Gastroesophageal sphincter (tissue), 3 donors: ENCODE measurements around the gene DEDD.

ENCODE experiments used
- EP300 ChIP-seq: sonication (generic); formaldehyde crosslinking; IDR thresholded peaks from one replicate; pipeline ENCODE4 v1.6.1; 2017; ENCODE audit warnings: antibody characterized with exemption, mild to moderate bottlenecking
- TF ChIP-seq, protein P1 (sequence below), 4 experiments: fragments of 200-600 bp in 2 of 4; fragments of 450-650 bp in 2 of 4; sonication (generic) in 1 of 4; IDR thresholded peaks; one replicate each; pipeline ENCODE4 v1.5.1; 2017 to 2019; ENCODE audit warnings: antibody characterized with exemption in 4 of 4, mild to moderate bottlenecking in 2 of 4, moderate library complexity in 2 of 4

DNA sequence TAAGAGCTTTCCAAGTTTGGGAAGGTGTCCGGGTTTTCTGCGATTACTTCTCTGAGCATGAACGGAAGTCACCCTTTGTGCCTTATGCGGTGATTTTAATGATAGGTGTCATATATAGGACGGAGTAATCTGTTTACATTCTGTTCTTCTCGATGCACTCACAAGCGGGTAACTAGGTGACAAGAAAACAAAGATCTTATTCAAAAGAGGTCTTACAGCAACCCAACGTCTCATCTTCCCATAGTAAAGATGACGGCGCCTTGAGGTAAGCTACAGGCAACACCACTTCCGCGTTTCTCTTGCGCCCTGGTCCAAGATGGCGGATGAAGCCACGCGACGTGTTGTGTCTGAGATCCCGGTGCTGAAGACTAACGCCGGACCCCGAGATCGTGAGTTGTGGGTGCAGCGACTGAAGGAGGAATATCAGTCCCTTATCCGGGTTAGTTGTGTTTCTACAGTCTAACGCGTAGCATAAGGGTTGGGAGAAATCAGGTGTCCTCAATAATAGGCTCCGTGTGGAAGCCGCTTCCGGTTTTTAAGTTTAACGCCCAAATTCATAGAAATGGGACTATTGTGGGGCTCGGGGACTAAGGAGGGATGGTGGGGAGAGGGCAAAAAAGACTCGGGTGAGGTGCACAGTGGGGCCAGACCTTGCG is 21.3 kb upstream of the DEDD start, which contains the start of gene UFC1:
- no peak for TF ChIP-seq EP300
- TF ChIP-seq, protein P1, sequence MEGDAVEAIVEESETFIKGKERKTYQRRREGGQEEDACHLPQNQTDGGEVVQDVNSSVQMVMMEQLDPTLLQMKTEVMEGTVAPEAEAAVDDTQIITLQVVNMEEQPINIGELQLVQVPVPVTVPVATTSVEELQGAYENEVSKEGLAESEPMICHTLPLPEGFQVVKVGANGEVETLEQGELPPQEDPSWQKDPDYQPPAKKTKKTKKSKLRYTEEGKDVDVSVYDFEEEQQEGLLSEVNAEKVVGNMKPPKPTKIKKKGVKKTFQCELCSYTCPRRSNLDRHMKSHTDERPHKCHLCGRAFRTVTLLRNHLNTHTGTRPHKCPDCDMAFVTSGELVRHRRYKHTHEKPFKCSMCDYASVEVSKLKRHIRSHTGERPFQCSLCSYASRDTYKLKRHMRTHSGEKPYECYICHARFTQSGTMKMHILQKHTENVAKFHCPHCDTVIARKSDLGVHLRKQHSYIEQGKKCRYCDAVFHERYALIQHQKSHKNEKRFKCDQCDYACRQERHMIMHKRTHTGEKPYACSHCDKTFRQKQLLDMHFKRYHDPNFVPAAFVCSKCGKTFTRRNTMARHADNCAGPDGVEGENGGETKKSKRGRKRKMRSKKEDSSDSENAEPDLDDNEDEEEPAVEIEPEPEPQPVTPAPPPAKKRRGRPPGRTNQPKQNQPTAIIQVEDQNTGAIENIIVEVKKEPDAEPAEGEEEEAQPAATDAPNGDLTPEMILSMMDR (IDR thresholded peaks at IDR 0.05): no peak
